Upper lobe of left lung (tissue), 4 donors: Measurements from ENCODE around the gene PRKAB2.

Experiments
- CTCF ChIP-seq, 6 experiments: fragments of 450-650 bp in 4 of 6; fragments of 200-600 bp in 2 of 6; sonication (generic) in 2 of 6; IDR thresholded peaks; one replicate each; pipeline ENCODE4 v1.5.1; 2016 to 2019; ENCODE audit warnings: antibody characterized with exemption in 6 of 6
- POLR2A ChIP-seq, 4 donors: fragments of 450-650 bp; IDR thresholded peaks; one replicate each; pipeline ENCODE4 v1.5.1; 2016 to 2017; ENCODE audit warnings: antibody characterized with exemption in 4 of 4, mild to moderate bottlenecking in 2 of 4

GRCh38 chr1:147210987-147211386, 38.7 kb upstream of the PRKAB2 start:
- TF ChIP-seq POLR2A (IDR thresholded peaks at IDR 0.05) (no peak), CTCF (IDR thresholded peaks at IDR 0.05) (no peak)
